ENCODE measurements around the gene PPARG.

GRCh38 chr3:12270976-12271375 lies 17.9 kb upstream of the PPARG start:
- TF ChIP-seq POLR2A (IDR thresholded peaks at IDR 0.05; ENCODE audit: low read depth, low read length) (no peak), CTCF (IDR thresholded peaks at IDR 0.05; ENCODE audit: extremely low read depth in 1 of 2, insufficient read depth in 1 of 2, low read depth in 1 of 2, low read length in 2 of 2) (no peak), POLR2AphosphoS5 (IDR thresholded peaks at IDR 0.05; ENCODE audit: insufficient read depth, low read depth, low read length) (no peak)

Measured in endothelial cell of umbilical vein (primary cell).